ENCODE measurements around the gene C6orf89.

C6orf89 gene

DNA sequence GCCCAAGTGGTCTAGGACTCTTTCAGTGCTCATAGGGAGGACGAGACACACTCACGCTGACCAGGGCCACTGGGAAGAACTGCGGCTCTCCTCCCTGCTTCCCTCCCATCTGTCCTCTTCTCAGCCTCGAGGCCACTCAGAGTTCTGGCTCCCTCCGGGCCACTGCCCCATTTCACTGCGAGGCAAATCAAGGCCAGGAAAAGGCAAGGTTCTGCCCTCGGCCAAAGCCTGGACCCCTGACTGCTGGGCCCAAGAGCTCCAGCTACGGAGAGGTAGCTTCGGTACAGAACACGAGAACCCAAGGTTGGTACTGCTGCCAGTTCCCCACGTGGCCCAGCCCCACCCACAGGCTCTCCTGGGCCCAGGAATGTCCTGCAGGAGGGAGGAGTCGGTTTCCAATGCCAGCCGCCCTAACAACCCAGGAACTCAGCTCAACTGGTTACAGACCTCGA is 83.5 kb downstream of the C6orf89 start:
- no peak for TF ChIP-seq POLR2AphosphoS5 (IDR thresholded peaks at IDR 0.05; ENCODE audit: low read depth, low read length)
- no peak for TF ChIP-seq TAF1 (IDR thresholded peaks at IDR 0.05; ENCODE audit: borderline replicate concordance, insufficient read depth, low read length)
- TF ChIP-seq FOXP2 (optimal IDR thresholded peaks at IDR 0.05; ENCODE audit: borderline replicate concordance, extremely low read depth, extremely low read length, insufficient read depth), result no peak
- TF ChIP-seq, protein P1, sequence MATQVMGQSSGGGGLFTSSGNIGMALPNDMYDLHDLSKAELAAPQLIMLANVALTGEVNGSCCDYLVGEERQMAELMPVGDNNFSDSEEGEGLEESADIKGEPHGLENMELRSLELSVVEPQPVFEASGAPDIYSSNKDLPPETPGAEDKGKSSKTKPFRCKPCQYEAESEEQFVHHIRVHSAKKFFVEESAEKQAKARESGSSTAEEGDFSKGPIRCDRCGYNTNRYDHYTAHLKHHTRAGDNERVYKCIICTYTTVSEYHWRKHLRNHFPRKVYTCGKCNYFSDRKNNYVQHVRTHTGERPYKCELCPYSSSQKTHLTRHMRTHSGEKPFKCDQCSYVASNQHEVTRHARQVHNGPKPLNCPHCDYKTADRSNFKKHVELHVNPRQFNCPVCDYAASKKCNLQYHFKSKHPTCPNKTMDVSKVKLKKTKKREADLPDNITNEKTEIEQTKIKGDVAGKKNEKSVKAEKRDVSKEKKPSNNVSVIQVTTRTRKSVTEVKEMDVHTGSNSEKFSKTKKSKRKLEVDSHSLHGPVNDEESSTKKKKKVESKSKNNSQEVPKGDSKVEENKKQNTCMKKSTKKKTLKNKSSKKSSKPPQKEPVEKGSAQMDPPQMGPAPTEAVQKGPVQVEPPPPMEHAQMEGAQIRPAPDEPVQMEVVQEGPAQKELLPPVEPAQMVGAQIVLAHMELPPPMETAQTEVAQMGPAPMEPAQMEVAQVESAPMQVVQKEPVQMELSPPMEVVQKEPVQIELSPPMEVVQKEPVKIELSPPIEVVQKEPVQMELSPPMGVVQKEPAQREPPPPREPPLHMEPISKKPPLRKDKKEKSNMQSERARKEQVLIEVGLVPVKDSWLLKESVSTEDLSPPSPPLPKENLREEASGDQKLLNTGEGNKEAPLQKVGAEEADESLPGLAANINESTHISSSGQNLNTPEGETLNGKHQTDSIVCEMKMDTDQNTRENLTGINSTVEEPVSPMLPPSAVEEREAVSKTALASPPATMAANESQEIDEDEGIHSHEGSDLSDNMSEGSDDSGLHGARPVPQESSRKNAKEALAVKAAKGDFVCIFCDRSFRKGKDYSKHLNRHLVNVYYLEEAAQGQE (IDR thresholded peaks at IDR 0.05; ENCODE audit: insufficient read depth in 1 of 2, low read depth in 2 of 2, low read length in 2 of 2), result no peak
- TF ChIP-seq SIN3A (IDR thresholded peaks at IDR 0.05; ENCODE audit: borderline replicate concordance, insufficient read depth, low read length), result no peak

DNA sequence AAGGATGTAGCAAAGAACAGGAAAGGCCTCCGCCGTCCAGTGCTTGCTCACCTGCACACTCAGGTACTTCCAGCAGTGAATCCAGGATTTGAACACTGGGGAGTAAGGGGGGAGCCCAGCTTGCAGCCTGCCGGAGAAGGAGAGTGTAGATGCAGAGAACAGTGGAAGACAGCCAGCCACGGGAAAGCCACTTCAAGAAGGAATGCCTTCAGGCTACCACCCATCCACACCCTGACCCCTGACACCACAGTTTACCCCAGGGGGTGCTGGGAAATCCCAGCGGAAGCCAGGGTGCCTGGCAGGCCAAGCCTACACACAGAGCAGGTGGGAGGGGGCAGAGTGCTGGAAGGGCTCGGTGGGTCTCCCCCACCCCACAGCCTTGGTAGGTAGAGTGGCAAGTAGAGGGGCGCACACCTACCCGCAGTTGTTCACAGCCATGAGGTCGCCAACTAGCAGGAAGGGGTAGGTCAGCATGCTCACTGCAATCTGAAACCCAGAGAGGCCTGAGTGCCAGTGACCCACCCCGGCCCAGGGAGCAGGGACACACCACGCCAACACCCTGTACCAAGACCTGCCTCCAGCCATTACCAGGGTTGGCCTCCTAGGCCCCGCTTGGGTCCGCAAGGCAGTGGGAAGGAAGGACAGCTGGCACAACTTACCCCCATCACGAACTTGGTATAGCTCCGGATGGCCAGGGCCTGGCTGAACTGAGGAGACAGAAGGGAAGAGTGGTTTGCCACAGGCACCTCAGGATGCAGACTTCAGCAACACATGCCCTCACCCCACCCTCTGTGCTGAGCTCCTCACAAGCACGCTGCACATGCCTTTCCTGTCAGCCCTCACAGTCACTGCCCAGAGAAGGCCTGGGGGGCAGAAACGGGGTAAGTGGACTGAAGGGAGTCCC is 84.5 kb downstream of the C6orf89 start:
- TF ChIP-seq FOXP2 (optimal IDR thresholded peaks at IDR 0.05; ENCODE audit: borderline replicate concordance, extremely low read depth, extremely low read length, insufficient read depth) (no peak), SIN3A (IDR thresholded peaks at IDR 0.05; ENCODE audit: borderline replicate concordance, insufficient read depth, low read length) (no peak), POLR2AphosphoS5 (IDR thresholded peaks at IDR 0.05; ENCODE audit: low read depth, low read length) (no peak), TAF1 (IDR thresholded peaks at IDR 0.05; ENCODE audit: borderline replicate concordance, insufficient read depth, low read length) (no peak)
- TF ChIP-seq, protein P1 (IDR thresholded peaks at IDR 0.05; ENCODE audit: insufficient read depth in 1 of 2, low read depth in 2 of 2, low read length in 2 of 2), result no peak

DNA sequence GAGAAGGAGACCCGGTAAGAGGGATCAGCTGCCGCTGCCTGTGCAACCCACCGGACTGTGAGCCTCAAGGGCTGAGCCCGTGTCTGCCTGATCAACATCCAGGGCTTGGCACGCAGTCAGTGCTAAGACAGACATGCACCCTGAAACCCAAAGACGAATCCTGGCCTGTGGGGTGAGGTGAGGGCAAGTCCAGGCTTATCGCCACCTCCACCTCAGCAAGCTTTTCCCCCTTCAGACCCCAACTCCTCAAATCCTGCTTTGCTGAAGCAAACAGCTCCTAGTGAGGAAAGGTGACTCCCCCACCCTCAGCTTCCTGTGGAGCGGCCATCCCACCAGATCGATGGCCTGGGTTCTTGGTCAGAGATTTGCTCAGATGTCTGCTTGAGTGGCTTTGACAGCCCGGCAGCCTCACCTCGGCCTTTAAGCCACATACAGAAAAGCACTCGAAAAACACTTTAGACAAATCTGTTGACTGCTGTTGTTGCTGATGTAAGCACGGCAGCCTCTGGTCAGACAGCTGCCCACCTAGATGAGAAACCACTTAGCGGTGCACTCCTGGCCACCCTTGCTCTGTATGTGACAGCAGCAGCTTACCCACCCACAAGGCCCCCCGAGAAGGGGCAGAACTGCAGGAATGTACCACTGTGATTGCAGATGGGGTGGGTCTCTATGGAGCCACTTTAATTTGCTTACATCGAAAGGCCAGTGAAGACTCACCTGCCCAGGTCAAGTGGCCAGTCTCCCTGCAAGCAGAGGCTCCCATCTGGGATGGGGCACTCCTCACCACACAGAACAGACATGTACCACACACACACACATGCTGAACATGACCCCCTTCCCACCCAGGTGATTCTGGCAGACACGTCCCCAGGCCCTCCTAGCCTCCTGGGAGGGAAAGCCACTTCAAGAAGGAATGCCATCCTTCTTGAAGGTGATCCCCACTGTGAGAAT is 85.4 kb downstream of the C6orf89 start:
- no peak for TF ChIP-seq POLR2AphosphoS5 (IDR thresholded peaks at IDR 0.05; ENCODE audit: low read depth, low read length)
- no peak for TF ChIP-seq TAF1 (IDR thresholded peaks at IDR 0.05; ENCODE audit: borderline replicate concordance, insufficient read depth, low read length)
- TF ChIP-seq, protein P1 (IDR thresholded peaks at IDR 0.05; ENCODE audit: insufficient read depth in 1 of 2, low read depth in 2 of 2, low read length in 2 of 2), result no peak
- no peak for TF ChIP-seq SIN3A (IDR thresholded peaks at IDR 0.05; ENCODE audit: borderline replicate concordance, insufficient read depth, low read length)
- TF ChIP-seq FOXP2 (optimal IDR thresholded peaks at IDR 0.05; ENCODE audit: borderline replicate concordance, extremely low read depth, extremely low read length, insufficient read depth), result no peak

DNA sequence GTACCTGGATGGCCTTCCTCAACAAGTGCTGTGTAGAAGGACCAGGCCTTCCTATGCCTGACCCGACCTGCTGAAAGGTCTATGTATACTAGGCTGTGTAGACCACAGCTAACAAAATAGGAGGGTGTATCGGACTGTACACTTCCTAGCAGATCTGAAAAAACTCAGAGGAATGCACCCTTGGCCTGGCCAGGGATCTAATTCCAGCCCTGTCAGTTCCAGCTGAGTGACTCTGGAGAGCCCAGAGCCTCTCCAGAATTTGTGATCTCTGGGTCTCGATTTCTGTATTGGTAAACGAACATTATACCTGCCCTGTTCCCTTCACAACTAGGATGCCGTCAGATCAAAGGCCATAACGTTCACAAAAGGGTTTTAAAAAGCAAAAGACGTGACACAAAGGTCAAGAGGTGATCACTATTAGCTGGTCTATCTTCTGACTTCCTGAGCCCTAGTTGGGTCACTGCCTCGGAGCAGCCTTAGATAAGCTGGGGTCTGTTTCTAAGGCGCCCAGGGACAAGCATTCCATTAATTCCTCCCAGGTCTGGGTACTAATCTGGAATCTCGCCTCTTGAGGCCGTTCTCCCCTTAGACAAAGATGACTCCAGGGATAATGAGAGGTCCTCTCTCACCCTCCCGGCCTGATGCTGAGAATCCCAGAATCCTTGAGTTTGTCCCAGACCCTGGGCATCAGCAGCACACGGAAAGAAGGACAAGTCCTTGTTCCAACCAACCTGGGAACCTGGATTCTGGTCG is 86.3 kb downstream of the C6orf89 start:
- TF ChIP-seq TAF1 (IDR thresholded peaks at IDR 0.05; ENCODE audit: borderline replicate concordance, insufficient read depth, low read length) (no peak), SIN3A (IDR thresholded peaks at IDR 0.05; ENCODE audit: borderline replicate concordance, insufficient read depth, low read length) (no peak), POLR2AphosphoS5 (IDR thresholded peaks at IDR 0.05; ENCODE audit: low read depth, low read length) (no peak), FOXP2 (optimal IDR thresholded peaks at IDR 0.05; ENCODE audit: borderline replicate concordance, extremely low read depth, extremely low read length, insufficient read depth) (no peak)
- TF ChIP-seq, protein P1 (IDR thresholded peaks at IDR 0.05; ENCODE audit: insufficient read depth in 1 of 2, low read depth in 2 of 2, low read length in 2 of 2), result no peak
